Renal cortical epithelial cell (primary cell): ENCODE data around the gene DEGS2. TPM values are rescaled to one million over a fixed set of nuclear protein-coding genes. Genes with fewer than 3 reads are reported as not detected.

Source experiments
- DNase-seq: peaks from one replicate; pipeline ENCODE4 v3.0.0-alpha.2; 2011; ENCODE audit warnings: low read depth
- total RNA-seq: library from RNA; depleted of rRNA; stranded (reverse); fragments of >200 nt; gene quantifications from 2 replicates; pipeline ENCODE4 v1.2.3, GENCODE V29; 2014

The DEGS2 gene
- total RNA-seq, 1 donor from 2014 or later, result 0.20 TPM

DNA sequence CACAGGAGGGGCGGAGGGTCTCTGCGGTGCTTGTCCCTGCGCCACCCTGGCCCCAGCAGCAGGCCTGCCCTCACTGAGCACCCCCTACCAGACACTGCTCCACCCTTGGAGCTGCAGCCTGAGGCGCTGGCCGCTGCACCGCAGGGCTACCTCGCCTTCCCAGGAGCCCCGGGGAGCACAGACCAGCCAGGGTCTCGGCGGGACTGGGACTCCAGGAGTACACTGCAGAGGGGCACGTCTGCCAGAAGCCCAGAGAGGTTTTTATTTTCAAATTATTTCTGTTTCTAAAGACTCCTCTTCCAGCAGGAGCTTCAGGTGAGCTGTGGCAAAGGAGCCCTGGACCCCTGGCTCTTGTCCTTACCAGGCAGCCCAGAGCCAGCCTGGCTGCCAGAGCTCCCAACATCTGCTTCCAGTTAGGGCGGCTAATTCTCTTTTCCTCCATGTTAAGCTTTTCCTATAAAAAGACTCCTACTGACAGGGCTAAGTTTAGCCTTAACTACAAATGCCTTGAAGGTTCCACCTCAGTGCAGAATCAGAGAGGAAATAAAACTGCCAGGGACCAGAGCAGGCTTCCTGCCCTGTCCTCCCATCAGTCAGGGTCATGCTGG is 26.4 kb downstream of the DEGS2 start:
- no peak for DNase-seq

DNA sequence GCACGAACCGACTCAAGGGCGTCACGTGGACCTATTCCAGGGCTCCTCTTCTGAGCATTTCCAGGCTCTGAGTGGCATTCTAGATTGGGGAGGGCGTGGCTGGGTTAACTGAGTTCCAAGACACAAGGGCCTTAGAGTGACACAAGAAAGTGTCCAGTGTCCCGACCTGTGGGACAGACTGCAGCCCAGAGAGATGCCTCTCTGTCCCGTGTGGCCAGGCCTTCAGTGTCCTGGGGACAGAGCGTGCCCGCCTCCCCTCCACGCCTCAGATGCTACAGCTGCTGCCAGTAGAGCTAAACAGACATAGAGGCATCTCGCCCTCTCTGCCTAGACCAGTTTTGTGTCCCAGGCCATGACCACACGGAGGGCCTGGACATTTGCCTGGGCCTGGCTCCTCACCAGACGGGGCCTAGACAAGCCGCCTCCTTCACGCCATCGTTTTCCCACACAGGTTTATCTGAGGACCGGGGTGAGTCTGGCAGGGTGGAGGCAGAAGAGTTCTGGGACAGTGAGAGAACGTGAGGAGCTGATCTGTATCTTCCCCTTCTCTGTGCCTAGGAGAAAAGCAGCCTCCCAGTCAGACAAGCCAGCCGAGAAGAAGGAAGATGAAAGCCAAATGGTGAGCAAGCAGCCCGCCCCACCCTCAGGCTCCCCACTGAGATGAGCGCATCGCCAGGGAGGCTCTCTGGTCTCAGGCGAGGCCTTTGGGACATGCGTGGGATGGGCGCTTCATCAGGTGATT is 27.1 kb downstream of the DEGS2 start:
- no peak for DNase-seq

DNA sequence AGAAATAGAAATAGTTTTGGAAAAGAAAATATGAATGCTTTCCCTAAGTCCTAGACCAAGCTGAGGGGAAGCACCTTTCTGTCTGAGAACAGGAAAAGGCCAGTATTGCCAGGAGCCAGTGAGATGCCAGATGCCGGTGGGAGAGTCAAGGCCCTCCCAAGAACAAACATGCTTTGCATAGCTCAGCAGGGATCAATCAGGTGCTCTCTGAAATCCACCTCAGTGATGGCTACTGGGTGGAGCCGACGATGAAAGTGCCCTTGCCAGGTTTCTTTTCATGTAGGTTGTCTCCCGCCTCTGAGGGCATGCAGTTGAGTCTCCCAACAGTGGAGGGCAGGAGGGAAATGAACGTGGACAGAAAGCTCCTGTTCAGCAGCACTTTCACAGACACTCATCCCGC is 28.3 kb downstream of the DEGS2 start:
- no peak for DNase-seq

DNA sequence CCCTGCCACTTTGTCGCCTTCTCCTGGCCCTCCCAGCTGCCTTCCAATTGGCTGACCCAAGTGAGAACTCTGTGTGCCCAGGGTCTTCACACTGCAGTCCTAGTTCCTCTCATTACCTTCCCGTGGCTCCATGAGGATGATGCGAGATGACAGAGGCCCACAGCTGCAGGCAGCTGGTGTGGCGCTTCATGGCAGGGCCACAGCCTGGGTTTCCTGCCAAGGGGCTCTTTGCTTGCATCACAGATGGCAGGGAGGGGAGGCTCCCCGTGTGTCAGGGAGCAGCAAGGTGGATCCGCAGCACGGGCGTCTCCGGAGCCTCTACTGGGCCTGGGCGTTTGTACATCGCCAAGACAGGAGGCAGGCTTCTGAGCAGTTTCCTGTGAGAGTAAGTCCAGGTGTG is 28.9 kb downstream of the DEGS2 start:
- no peak for DNase-seq

DNA sequence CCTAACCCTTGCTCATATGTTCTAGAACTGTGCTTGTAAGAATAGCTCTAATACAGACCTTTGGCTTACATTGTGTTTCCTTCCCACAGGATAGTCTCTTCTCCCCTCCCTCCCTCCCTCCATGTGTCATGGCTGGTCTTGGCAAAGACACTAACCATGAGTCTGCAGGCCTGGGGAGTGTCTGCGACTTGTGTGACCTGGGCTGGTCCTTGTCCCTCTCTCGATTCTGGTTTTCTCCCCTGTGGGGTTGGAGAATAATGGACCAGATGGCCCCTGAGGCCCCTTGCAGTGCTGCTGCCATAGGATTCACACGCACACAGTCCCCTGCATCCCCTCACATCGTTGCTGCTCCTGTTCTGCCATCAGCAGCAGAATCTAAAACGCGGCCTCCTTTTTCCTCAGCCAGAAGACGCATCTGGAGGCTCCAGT is 30.3 kb downstream of the DEGS2 start:
- DNase-seq, result no peak

DNA sequence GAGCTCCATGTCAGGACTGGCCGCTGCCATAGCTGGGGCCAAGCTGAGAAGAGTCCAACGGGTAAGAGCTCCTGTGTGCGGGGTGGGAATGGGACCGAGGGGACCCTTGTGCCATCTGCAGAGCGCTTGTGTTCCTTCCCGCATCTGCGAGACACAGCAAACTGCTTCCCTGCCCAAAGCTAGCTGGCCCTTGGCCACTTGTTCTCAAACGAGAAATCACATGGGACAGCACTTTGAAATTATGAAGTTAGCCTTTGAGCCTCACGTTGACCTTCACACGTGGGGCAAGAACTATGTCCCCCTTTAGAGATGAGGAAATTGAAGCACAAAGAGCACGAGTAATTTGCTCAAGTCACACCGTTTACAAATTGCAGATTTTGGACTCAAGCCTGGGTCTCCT is 30.8 kb downstream of the DEGS2 start:
- no peak for DNase-seq

DNA sequence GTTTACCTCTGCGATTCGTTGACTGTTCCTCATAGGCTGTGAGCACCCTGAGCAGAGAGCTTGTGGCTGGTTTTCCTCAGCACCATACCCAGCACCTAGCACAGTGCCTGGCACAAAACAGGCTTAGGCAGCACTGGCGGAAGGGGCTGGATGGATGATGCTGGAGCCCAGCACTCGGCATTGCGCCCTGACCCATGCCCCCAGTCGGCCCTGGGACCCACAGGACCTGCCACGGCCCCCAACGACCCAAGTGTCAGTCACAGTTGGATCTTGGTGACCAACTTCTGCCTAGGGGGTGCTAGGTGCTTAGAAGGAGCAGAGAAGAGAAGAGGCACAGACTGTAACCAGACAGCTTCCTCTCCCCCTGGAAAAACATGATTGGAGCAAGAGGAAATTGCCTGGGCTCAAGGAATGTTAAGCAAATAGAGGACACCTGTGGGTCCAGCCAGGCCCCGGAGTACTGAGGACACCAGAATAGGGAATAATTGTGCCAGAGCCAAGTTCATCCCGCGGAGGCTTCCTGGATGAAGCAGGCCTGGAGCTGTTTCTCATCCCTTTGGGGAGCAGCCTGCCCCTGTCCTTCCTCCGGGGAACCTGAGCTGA is 31.5 kb downstream of the DEGS2 start:
- DNase-seq, result no peak

DNA sequence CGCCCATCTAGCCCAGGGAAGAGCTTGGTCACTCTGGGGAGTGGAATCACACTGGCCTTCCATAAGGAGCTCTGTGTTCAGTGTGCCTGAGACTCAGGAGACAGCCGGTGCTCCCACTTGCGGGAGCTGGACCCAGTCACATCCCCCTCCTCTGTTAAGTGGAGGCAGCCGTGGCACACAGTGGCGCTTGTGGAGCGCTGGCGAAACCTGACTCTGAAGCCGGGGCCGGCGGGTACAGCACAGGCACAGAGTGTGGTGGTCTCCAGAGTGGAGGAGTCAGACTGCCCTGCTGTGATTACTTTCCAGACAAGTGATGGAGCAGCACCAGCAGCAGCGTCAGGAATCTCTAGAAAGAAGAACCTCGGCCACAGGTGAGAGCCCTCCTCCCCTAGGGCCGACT is 33.0 kb downstream of the DEGS2 start:
- no peak for DNase-seq

DNA sequence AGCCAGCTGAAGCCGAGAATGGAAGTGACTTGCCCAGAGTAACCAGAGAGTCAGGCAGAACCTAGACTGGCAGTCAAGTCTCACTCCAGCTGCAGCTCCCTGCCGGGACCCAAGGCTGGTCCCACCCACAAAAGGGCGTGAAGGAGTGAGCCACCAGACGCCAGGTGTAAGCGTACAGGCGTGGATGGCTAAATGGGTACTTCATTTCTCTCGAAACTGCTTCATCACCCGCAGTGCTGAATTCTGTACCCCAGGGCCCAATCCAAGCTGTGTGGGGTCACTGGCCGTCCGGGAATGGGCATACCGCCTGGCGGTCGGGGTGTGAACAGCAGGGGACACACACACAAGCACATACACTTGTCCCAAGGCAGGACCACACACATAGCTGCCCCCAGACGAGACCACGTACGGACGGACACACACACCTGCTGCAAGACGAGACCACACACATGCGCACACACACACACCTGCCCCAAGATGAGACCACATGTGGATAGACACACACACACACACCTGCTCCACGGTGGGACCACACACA is 34.8 kb downstream of the DEGS2 start:
- DNase-seq, result no peak

DNA sequence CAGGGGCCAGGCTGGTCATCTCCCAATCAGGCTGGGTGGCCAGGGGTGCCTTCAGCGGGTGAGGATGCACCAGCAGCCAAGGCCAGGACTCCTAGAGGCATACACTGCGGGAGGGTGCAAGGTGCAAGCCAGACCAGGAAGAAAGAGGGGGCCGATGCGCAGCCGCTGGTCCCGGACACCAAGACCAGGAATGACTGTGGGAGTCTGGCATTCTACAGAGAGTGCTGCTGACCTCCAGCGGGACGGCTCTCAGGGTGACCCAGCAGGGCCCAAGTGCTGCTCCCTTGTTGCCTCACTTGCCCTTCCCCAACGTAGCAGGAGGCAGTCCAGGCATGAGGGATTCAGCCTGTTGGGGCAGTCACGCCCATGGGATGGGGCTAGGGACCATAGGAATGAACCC is 35.8 kb downstream of the DEGS2 start:
- no peak for DNase-seq

DNA sequence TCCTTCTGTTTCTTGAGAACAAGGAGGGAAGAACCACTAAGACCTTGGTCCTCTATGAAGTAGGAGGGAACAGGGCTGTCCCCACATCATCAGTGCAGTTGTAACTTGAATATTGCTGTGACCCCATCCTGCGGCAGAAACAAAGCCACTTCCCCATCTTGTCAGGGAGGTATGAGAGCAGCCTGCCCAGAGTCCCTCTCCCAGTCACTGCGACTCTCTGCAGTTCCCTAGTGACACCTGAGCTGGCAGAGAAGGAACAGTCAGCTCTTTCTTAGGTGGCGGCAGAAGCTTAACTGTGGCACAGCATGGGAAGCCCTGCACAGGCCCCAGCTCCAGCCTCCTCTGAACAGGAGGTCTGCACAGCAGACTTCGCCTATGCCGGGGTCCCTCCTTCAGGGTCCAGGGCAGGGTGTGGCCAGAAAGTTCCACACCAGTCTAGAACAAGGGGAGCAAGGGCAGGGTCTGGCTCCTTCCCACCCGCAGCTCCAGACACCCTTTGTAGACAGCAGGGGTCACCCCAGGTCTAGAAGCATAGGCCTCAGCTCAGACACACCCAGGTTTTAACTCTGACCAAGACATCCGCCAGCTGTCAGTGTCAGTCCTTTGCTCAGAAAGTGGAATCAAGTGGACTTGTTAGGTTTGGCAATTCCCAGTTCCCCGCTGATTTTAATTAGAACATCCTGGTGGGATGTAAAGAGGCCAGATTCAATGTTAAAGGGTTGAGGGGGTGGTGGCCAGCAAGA is 36.8 kb downstream of the DEGS2 start:
- DNase-seq, result no peak

DNA sequence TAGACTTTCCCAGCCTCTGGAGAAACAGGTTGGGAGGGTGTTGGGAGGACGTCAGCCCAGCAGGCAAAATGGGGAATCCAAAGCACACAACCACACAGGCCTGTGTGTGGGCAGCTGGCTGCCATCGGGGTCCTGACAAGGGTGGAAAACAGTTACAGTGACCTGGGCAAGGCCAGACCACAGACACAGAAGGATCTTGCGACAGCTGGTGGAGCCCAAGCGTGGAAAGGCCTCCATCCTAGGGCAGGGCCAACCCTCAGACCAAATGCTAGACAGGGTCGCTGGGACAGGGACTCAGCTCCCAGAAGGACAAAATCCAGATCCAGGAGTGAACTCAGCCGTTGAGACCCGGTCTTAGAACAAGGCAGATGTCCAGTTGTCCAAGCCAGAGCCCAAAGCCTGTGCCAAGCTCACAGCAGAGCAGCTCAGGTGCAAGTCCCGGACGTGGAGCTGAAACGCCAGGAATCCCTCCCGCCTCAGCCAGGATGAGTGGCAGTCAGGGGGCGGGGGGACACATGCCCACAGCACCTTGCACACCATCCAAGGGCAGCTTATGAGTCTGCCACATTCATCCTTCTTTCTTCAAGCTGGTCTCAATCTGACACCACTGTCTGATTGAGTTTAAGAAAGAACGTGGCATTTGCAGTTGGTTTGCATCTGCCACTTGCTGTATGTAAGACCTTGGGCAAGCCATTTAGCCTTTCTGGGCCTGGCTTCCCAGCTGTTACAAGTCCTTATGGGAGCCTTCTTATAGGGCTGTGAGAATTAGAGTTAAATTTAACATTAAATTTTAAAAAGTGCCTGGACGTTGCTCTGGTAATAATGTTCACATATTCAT is 37.6 kb downstream of the DEGS2 start:
- no peak for DNase-seq

DNA sequence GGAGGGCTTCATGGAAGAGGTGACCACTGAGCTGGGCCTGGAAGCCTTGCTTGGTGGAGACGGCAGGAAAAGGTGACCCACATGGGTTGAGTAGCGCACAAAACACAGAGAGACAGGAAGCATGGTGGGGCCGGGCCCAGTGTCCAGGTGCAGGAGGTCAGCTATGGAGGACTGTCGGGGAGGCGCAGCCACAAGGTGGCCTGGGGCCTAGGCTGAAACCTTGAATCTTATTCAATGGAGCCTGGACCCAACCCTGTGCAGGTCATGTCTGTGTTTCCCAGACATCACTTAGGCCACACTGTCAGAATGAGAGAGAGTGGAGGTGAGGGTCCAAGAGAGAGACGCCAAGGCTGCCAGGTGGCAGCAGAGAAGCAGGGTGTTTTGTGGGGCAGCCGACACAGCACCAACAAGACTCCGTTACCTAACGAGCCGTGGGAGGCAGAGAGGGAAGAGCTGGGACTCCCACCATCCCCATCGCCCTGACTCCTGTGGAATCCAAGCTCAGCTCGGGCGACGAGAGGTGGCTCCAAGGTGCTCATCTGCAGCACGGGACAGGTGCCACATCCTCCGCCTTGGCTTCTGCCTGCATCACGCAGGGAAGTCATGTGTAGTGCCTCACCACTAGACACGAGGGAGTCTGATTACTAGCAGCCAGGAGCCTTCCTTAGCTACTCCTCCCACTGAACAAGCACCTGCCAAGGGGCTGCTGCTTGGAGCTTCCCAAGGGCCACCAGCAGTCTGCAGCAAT is 38.7 kb downstream of the DEGS2 start:
- no peak for DNase-seq

DNA sequence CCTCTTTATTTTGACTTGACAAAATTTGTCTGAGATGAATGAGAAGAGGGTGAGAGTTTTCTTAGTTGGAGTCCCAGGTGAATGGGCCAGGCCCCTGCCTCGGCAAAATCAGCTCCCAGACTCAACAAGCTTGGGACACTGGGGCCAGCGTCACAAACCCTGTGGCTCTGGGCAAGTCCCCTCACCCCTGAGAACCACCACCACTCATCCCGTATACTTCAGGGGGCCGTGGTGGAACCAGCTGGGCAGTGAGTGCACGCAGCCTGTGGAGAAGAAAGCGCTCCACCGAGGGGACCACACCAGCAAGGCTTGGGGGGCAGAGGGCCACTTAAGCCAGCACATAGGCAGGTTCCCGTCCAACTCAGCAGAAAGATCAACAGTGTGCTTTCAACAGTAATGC is 40.2 kb downstream of the DEGS2 start:
- DNase-seq, result no peak

DNA sequence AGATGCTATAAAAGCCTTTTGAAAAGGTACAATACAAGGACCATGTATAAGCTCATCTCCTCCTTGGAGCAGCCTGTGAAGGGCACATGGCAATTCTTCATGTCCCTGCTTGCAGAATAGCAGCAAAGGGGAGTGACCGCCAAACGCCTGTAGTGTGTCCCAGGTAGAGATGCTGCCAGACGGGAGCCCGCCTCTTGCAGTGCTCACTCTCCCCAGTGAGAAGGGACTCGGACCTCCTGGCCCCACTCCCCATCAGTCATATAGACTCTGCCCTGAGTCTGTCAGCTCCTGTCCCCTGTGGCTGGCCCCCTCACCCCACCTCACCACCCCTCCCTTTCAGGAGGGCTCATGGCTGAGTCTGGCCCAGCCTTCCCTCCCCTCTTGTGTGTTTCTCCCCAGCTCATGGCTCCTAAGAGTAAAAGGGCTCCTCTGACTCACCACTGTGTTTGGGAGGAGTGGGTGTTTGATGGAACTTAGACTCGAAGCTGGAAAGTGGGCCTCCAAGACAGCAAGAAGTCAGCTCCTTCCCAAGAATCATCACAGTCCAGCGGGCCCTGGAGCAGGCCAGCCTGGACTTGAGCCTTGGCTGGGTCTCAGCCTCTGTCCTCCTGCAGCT is 40.9 kb downstream of the DEGS2 start:
- DNase-seq, result no peak

DNA sequence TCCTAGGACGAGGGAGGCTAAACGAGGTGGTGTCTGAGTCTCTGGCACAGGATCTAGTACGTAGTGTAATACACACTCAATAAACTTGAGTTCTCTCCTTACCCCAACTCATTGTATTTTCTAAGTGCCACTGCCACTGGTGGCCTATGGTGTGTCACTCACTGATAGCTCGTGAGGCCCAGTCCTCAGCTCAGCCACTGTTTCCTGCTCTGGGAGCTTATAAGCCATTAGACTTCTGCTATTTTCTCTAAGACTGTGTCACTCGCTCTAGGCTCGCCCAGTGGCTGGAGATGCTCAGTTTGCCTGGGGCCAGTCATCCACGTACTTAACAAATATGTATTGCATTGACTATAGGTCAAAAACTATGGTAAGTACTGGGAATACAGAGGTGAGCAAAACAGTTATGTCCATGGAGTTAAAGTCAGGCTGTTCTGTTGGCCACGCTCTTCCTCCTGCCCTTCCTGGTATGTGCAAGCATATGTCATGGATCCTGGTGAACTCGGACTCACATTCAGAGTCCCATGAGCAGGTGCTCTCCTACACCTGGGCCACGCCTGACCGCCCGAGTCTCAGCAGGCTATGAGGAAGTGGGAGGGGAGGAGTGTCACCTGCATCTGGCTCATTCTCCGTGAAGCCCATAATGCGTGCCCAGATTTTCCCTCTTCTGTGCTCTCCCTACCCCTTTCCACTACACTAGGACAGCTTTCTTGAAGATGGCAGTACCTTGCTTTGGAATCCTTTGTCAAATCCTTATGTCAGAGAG is 41.6 kb downstream of the DEGS2 start:
- no peak for DNase-seq

DNA sequence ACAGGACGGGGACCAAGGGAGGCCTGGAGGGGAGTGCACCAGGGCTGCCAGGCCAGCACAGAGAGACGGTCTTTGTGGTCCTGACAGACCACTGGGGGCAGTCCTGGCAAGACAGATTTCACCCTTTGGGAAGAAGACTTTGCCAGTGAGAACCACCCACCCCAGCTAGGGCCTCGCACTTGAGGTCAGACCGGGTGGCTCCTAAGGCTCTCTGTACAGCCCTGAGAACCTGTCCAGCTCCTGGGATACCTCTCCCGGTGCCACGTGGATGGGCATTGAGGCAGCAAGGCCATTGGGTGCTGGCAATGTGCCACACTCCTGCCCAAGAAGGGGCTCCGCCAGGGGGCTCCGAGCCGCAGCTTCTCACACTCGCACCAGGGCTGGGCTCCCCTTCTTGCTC is 42.4 kb downstream of the DEGS2 start:
- no peak for DNase-seq

DNA sequence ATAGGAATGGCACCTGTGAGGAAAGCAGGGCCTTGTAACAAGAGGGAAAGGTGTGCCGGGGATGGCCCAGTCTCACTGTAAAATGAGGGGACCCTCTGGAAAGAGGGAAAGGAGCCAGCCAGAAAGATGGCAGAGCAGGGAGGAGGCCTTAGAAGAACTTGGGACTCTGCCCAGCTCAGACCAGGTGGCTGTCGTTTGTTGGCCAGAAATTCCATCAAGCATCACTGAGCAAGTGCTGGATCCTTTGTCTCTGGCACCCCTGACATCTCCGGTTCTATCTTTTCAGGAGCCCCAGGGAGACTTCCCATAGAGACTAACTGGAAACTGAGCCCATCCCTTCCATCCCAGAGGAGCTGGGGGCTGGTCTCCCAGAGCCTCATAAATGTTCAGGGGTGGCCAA is 43.3 kb downstream of the DEGS2 start:
- no peak for DNase-seq

DNA sequence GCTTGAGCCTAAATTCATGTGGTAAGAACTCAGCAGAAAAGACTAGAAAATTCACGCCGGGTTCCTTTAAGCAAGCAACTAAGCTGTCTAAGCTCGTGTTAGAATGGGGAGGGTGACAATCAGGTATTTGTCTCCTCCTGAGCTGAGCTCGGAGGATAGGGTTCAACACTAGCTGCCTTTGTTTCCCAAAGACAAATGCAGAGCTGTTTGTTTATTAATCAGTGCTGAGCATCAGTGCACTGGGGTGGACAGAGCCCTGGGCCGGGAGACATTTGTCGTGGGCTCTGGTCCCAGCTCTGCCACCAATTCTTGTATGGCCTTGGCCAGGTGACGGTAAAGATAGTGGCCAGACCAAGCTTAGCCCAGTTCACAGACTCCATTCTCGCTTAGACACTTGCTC is 43.7 kb downstream of the DEGS2 start:
- no peak for DNase-seq

DNA sequence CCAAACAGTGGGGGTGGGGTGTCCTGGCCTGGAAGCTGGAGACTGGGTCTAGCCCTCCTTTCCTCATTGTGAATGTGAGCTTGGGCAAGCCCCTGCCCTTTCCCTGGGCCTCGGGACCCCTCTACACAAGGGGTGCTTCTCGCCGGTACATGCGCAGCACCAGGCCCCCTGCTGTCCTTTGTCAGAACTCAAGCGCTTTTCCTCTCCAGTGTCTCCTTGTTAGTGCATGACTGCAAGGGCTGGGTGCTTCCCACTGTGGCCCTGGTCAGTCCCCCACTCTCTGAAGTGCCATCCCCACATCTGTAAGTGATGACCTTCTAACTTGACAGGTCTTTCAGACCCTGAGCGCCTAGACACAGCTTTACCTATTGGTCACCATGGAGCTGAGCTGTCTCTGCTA is 44.2 kb downstream of the DEGS2 start:
- DNase-seq, result no peak
